Left ventricle myocardium inferior (tissue), 1 donor: ENCODE results near the gene ZRANB1. TPM values are rescaled to one million over a fixed set of nuclear protein-coding genes. Genes with fewer than 3 reads are reported as not detected.

Source experiments
- DNase-seq: peaks from one replicate; pipeline ENCODE4 v3.0.0-alpha.2; 2020
- H3K27ac ChIP-seq: fragments of 200-600 bp; replicated peaks from 2 replicates; pipeline ENCODE4 v1.8.0; 2021
- H3K27me3 ChIP-seq: fragments of 200-600 bp; 2 replicates; pipeline ENCODE4 v1.8.0; 2021; ENCODE audit warnings: low read depth
- H3K36me3 ChIP-seq: fragments of 200-600 bp; 2 replicates; pipeline ENCODE4 v1.8.0; 2021
- H3K4me1 ChIP-seq: fragments of 200-600 bp; 2 replicates; pipeline ENCODE4 v1.8.0; 2021
- H3K4me3 ChIP-seq: fragments of 200-600 bp; 2 replicates; pipeline ENCODE4 v1.8.0; 2021; ENCODE audit warnings: mild to moderate bottlenecking, moderate library complexity
- H3K9me3 ChIP-seq: fragments of 200-600 bp; replicated peaks from 2 replicates; pipeline ENCODE4 v1.8.0; 2021
- CTCF ChIP-seq: fragments of 200-600 bp; IDR thresholded peaks from 2 replicates; pipeline ENCODE4 v1.8.0; 2021; ENCODE audit warnings: antibody characterized with exemption, mild to moderate bottlenecking, borderline replicate concordance
- intact Hi-C: fragments of 100-400 bp; cut with micrococcal nuclease; formaldehyde crosslinking; loops from one replicate; pipeline ENCODE4 v1.11.0; 2022
- total RNA-seq: library from RNA; stranded (reverse); fragmentation: NEBNext Ultra II Directional; extraction: Animal tissue kit (Norgen Biotek cat#: 25700); gene quantifications from one replicate; pipeline ENCODE4 v1.2.1, GENCODE V29; 2021
- donor health status: DM: no; HTN: yes; CAD: no; lungs with severe emphysema.

Gene ZRANB1
- total RNA-seq, 1 donor from 2014 or later: 25.3 TPM

DNA sequence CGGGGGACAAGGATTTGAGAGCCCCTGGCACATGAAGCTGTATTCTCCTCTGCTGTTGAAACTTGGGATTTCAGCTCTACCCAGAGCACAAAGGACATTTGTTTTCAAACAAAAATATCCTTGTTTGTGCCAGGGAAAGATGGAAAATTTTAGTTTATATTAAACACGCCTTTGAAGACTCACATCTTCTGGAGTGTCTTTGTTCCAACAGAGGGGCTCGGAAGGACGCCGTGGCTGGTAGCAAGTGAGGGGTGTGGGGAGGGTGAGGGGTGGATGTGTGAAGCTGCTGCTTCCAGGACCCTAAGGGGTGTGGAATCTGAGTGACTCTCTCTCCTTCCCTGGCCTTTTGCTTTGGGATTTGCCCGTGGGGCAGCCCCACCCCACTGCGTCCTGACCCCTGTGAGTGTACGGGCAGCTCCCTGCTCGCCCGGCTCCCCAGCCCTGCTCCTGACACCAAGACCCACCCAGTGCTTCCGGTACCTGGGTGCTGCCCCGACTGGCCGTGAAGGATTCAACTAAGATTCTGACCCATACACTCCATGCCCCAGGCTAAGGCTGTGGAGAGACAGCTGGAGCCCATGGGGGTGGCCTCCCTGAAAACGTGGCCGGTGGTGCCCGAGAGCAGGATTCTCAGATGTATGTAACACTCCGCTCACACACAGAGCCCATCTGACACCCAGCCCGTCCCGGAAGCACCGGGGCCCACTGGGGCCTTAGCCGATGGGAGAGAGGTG lies 59.6 kb downstream of the ZRANB1 start:
- Histone ChIP-seq H3K27me3 (no peaks in the 10 kb centered on the region), H3K4me3 (no peak overlapping the region), H3K4me1 (peaks cover 77% of the 10 kb centered on the region), H3K9me3 (no peaks in the 10 kb centered on the region), H3K36me3 (peaks cover 39% of the 10 kb centered on the region), H3K27ac (peak overlapping the region; percentile 74)
- TF ChIP-seq CTCF: no peak
- DNase-seq: peak; percentile 14
- intact Hi-C loops: no loop called here

GRCh38 chr10:125002047-125002422 lies 60.1 kb downstream of the ZRANB1 start:
- Histone ChIP-seq H3K9me3 (no peaks in the 10 kb centered on the region), H3K4me1 (peaks cover 82% of the 10 kb centered on the region), H3K27me3 (no peaks in the 10 kb centered on the region), H3K36me3 (peaks cover 34% of the 10 kb centered on the region), H3K27ac (peak overlapping the region; percentile 74), H3K4me3 (no peak overlapping the region)
- peak; percentile 12 for DNase-seq
- TF ChIP-seq CTCF: no peak
- intact Hi-C loops: no loop called here

DNA sequence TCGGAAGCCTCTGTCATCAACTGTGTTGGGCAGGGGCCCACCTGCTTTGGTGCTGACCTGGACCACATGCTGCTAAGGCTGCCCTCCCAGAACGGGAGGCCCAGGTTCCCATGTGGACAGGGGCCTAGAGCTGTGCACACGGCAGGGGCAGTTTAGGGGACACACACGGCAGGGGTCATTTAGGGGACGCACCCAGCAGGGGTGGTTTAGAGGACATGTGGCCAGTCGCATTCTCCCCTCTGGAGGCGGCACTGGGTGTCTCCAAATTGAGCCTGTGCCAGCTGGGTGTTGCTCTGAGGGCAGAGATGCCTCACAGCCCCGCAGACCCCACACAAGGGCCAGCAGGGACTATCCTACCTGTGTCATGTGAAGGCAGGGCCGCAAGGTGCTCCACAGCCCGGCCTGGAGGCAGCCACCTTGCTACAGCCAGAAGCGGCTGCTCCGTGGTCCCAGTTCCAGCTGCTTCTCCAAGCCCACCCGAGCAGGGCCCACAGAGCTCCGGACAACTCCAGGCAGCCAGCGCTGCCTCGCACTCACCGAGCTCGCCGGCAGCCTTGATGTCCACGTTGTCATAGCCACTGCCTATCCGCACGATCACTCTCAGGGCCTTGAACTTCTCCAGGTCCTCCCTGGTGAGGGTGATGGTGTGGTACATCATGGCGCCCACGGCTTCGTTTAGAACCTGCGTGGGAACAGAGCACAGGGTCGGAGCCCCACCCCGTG lies 60.7 kb downstream of the ZRANB1 start:
- H3K27ac ChIP-seq: peak overlapping the region; percentile 74
- H3K36me3 ChIP-seq: peaks cover 28% of the 10 kb centered on the region
- no peak overlapping the region for H3K4me3 ChIP-seq
- H3K27me3 ChIP-seq: no peaks in the 10 kb centered on the region
- H3K9me3 ChIP-seq: no peaks in the 10 kb centered on the region
- H3K4me1 ChIP-seq: peaks cover 88% of the 10 kb centered on the region
- peak; percentile 13 for DNase-seq
- no peak for TF ChIP-seq CTCF
- intact Hi-C loops: no loop called here

GRCh38 chr10:125003146-125003900 lies 61.4 kb downstream of the ZRANB1 start:
- H3K9me3 ChIP-seq: no peaks in the 10 kb centered on the region
- intact Hi-C loops: no loop called here
- peaks cover 90% of the 10 kb centered on the region for H3K4me1 ChIP-seq
- no peak for TF ChIP-seq CTCF
- DNase-seq: no peak
- no peaks in the 10 kb centered on the region for H3K27me3 ChIP-seq
- H3K36me3 ChIP-seq: peaks cover 23% of the 10 kb centered on the region
- H3K27ac ChIP-seq: no peak overlapping the region
- no peak overlapping the region for H3K4me3 ChIP-seq

DNA sequence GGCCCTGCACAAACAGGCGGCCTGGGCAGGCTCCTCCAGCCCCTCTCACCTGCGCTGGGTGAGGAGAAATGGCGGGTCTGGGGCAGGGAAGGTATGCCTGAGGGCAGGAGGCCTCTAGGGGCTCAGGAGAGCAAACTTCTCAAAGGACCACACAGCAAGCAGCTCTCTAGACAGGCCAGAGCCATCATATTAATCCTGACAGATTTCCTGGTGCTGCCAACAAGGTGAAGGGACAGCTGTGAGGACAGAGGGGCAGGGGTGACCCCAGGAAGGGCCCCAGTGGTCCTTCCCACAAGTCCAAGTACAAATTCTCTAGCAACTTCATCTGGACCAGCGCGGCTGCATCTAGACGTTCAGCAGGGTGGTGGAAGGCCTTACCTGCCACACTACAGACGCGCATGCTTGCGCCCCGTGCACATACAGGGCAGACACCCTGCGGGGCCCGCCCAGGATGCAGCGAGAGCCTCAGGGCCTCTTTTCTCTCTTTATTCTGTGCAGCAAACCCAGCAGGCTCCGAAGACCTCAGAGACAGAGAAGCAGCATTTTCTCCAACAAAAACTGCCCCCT lies 62.1 kb downstream of the ZRANB1 start:
- TF ChIP-seq CTCF: no peak
- Histone ChIP-seq H3K9me3 (no peaks in the 10 kb centered on the region), H3K36me3 (peaks cover 23% of the 10 kb centered on the region), H3K27me3 (no peaks in the 10 kb centered on the region), H3K4me1 (peaks cover 84% of the 10 kb centered on the region), H3K4me3 (no peak overlapping the region), H3K27ac (no peak overlapping the region)
- DNase-seq: no peak
- intact Hi-C loops: no loop called here
